ENCODE results near the gene SLC16A8. TPM values are rescaled to one million over a fixed set of nuclear protein-coding genes. Genes with fewer than 3 reads are reported as not detected.

The SLC16A8 gene
- total and polyA plus RNA-seq, 2 experiments from 2014 or later = 0.52 to 0.66 TPM

DNA sequence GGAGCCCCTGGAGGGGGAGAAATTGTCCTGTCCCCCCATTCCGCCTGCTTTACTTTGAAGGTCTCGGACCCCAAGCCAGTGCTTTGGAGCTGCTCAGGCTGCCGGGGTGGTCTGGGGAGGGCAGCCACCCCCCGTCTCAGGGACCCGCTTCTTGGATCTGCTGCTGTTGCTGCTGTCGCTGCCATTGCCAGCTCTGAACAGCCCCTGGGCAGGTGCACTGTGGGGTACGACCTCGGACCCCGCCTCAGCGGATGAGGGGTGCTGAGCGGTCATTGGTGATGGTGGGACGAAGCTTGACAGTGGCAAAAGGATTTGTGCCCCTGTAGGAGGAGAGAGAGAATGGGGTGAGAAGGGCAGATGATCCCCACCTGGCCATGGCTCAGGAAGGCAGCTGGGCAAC is 1.1 kb upstream of the SLC16A8 start:
- no peak for ATAC-seq
- peaks cover 35% of the 10 kb centered on the region for H3K27me3 ChIP-seq (ENCODE audit: insufficient read depth)
- H3K27ac Mint-ChIP-seq = no peak overlapping the region

DNA sequence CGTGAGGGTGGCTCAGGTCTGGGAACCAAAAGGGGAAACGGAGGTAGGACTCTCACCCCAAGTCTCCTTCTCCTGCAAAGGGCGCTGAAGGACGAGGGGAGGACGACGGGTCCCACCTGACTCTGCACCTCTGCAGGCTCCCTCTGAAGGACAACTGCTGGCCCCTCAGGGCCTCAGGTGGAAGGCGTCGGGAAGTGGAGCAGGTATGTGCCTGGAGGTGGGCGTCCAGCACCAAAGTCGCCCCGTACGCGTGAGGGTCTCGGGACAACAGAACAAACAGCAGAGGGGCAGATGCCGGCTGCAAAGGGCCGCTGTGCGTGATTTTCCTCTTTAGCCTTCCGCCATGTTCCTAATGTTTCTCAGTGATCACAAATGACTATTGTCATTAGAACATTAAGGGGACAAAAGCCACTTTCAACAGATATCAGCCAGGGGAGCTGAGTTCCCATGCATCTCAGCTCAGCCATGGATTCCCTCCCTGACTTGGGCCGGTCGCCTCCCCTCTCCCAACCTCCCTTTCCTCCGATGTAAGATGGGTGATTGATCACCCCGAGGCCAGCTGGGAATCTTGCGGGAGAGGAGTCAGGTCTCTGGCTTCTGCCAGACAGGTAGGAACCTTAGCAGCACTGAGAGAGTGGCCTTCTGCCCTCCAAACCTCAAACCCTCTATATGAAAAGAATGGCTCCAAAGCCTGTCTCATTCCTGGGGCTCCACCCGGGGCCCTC is 836 bp downstream of the SLC16A8 start:
- Histone ChIP-seq H3K27ac (ENCODE audit: low read depth) (no peak overlapping the region), H3K79me2 (replicated peaks; ENCODE audit: insufficient read depth) (no peaks in the 10 kb centered on the region), H3K4me1 (ENCODE audit: insufficient read depth) (peaks cover 25% of the 10 kb centered on the region; the same call in 1 of the 2 replicates), H3K36me3 (ENCODE audit: insufficient read depth) (no peaks in the 10 kb centered on the region), H3K4me2 (peak overlapping the region; percentile 78; the same call in 1 of the 2 replicates), H3F3A (replicated peaks; ENCODE audit: low read depth) (no peaks in the 10 kb centered on the region), H3K27me3 (ENCODE audit: insufficient read depth) (peaks cover 38% of the 10 kb centered on the region), H3K9me2 (ENCODE audit: insufficient read depth) (no peaks in the 10 kb centered on the region), H2AFZ (no peak overlapping the region), H3K4me3 (peak overlapping the region; percentile 51; the same call in 1 of the 2 replicates), H4K20me1 (replicated peaks; ENCODE audit: insufficient read depth) (no peaks in the 10 kb centered on the region; the same call in 1 of the 2 replicates)
- Mint-ChIP-seq H3K27ac (no peak overlapping the region), H3K9me3 (no peaks in the 10 kb centered on the region), H3K4me3 (no peak overlapping the region), H3K36me3 (ENCODE audit: low read depth) (no peaks in the 10 kb centered on the region; the same call in 2 of the 3 replicates), H3K4me1 (peaks cover 7% of the 10 kb centered on the region; the same call in 2 of the 3 replicates), H3K27me3 (ENCODE audit: insufficient read depth, low read depth, poor library complexity) (peaks cover 34% of the 10 kb centered on the region)
- DNase-seq (ENCODE audit: low spot score) (no peak), ATAC-seq (no peak)
- no peak for TF ChIP-seq EZH2 (IDR thresholded peaks at IDR 0.05; ENCODE audit: low read depth, unreplicated experiment)
- no peak for TF ChIP-seq NANOG (IDR thresholded peaks at IDR 0.05; ENCODE audit: borderline replicate concordance)
- no peak for TF ChIP-seq ZNF114 (CRISPR knock-in tag; IDR thresholded peaks at IDR 0.05)
- TF ChIP-seq ZNF331 (CRISPR knock-in tag; IDR thresholded peaks at IDR 0.05; ENCODE audit: low read depth) = no peak
- TF ChIP-seq JUNB (IDR thresholded peaks at IDR 0.05; ENCODE audit: unreplicated experiment) = no peak
- no peak for TF ChIP-seq STAT1 (IDR thresholded peaks at IDR 0.05; ENCODE audit: unreplicated experiment)
- TF ChIP-seq CREB1 (CRISPR knock-in tag; IDR thresholded peaks at IDR 0.05; ENCODE audit: low read depth) = no peak
- TF ChIP-seq, protein P1, sequence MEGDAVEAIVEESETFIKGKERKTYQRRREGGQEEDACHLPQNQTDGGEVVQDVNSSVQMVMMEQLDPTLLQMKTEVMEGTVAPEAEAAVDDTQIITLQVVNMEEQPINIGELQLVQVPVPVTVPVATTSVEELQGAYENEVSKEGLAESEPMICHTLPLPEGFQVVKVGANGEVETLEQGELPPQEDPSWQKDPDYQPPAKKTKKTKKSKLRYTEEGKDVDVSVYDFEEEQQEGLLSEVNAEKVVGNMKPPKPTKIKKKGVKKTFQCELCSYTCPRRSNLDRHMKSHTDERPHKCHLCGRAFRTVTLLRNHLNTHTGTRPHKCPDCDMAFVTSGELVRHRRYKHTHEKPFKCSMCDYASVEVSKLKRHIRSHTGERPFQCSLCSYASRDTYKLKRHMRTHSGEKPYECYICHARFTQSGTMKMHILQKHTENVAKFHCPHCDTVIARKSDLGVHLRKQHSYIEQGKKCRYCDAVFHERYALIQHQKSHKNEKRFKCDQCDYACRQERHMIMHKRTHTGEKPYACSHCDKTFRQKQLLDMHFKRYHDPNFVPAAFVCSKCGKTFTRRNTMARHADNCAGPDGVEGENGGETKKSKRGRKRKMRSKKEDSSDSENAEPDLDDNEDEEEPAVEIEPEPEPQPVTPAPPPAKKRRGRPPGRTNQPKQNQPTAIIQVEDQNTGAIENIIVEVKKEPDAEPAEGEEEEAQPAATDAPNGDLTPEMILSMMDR (conservative IDR thresholded peaks at IDR 0.05; ENCODE audit: low read depth in 2 of 2) = no peak
- TF ChIP-seq POLR2AphosphoS5 (IDR thresholded peaks at IDR 0.05; ENCODE audit: low read depth) = no peak

More for the DNA sequence above, 1.1 kb upstream of the SLC16A8 start:
- no peak overlapping the region for H2AFZ ChIP-seq
- no peaks in the 10 kb centered on the region for H3K36me3 ChIP-seq (ENCODE audit: insufficient read depth)
- no peaks in the 10 kb centered on the region for H3K9me2 ChIP-seq (ENCODE audit: insufficient read depth)
- no peaks in the 10 kb centered on the region; the same call in 2 of the 3 replicates for H3K36me3 Mint-ChIP-seq (ENCODE audit: low read depth)
- no peaks in the 10 kb centered on the region for H3K9me3 Mint-ChIP-seq
- H4K20me1 ChIP-seq (replicated peaks; ENCODE audit: insufficient read depth) = no peaks in the 10 kb centered on the region
- no peak overlapping the region for H3K4me3 ChIP-seq
- no peaks in the 10 kb centered on the region for H3F3A ChIP-seq (replicated peaks; ENCODE audit: low read depth)
- H3K27me3 Mint-ChIP-seq (ENCODE audit: insufficient read depth, low read depth, poor library complexity) = peaks cover 25% of the 10 kb centered on the region
- no peak for DNase-seq (ENCODE audit: low spot score)
- no peak overlapping the region for H3K27ac ChIP-seq (ENCODE audit: low read depth)
- peaks cover 30% of the 10 kb centered on the region; the same call in 1 of the 2 replicates for H3K4me1 ChIP-seq (ENCODE audit: insufficient read depth)
- no peak for TF ChIP-seq STAT1 (IDR thresholded peaks at IDR 0.05; ENCODE audit: unreplicated experiment)
- TF ChIP-seq ZNF331 (CRISPR knock-in tag; IDR thresholded peaks at IDR 0.05; ENCODE audit: low read depth) = no peak
- no peak for TF ChIP-seq POLR2AphosphoS5 (IDR thresholded peaks at IDR 0.05; ENCODE audit: low read depth)
- TF ChIP-seq, protein P2, sequence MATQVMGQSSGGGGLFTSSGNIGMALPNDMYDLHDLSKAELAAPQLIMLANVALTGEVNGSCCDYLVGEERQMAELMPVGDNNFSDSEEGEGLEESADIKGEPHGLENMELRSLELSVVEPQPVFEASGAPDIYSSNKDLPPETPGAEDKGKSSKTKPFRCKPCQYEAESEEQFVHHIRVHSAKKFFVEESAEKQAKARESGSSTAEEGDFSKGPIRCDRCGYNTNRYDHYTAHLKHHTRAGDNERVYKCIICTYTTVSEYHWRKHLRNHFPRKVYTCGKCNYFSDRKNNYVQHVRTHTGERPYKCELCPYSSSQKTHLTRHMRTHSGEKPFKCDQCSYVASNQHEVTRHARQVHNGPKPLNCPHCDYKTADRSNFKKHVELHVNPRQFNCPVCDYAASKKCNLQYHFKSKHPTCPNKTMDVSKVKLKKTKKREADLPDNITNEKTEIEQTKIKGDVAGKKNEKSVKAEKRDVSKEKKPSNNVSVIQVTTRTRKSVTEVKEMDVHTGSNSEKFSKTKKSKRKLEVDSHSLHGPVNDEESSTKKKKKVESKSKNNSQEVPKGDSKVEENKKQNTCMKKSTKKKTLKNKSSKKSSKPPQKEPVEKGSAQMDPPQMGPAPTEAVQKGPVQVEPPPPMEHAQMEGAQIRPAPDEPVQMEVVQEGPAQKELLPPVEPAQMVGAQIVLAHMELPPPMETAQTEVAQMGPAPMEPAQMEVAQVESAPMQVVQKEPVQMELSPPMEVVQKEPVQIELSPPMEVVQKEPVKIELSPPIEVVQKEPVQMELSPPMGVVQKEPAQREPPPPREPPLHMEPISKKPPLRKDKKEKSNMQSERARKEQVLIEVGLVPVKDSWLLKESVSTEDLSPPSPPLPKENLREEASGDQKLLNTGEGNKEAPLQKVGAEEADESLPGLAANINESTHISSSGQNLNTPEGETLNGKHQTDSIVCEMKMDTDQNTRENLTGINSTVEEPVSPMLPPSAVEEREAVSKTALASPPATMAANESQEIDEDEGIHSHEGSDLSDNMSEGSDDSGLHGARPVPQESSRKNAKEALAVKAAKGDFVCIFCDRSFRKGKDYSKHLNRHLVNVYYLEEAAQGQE (IDR thresholded peaks at IDR 0.05; ENCODE audit: unreplicated experiment) = no peak
- TF ChIP-seq, protein P3, sequence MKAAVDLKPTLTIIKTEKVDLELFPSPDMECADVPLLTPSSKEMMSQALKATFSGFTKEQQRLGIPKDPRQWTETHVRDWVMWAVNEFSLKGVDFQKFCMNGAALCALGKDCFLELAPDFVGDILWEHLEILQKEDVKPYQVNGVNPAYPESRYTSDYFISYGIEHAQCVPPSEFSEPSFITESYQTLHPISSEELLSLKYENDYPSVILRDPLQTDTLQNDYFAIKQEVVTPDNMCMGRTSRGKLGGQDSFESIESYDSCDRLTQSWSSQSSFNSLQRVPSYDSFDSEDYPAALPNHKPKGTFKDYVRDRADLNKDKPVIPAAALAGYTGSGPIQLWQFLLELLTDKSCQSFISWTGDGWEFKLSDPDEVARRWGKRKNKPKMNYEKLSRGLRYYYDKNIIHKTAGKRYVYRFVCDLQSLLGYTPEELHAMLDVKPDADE (IDR thresholded peaks at IDR 0.05) = no peak
- TF ChIP-seq EZH2 (IDR thresholded peaks at IDR 0.05; ENCODE audit: low read depth, unreplicated experiment) = no peak
- TF ChIP-seq CREB1 (CRISPR knock-in tag; IDR thresholded peaks at IDR 0.05; ENCODE audit: low read depth) = no peak
- no peak overlapping the region for H3K4me3 Mint-ChIP-seq
- peaks cover 12% of the 10 kb centered on the region; the same call in 2 of the 3 replicates for H3K4me1 Mint-ChIP-seq
- no peak overlapping the region for H3K4me2 ChIP-seq
- H3K79me2 ChIP-seq (replicated peaks; ENCODE audit: insufficient read depth) = no peaks in the 10 kb centered on the region
